SKM-1 treated with dmso at 0.1 percent for 144 hours (cell line): ENCODE results near the gene DDC.
"Not testable (repeated sequence)": the region's sequence is repeated elsewhere in the genome, so short reads cannot be mapped to it uniquely, and the experiment has no call there.

Experiments used
- DNase-seq: peaks from one replicate; lab custom pipeline; 2025; ENCODE audit not compliant: unreplicated experiment; lab: John Stamatoyannopoulos, UW

DDC gene

GRCh38 chr7:50556247-50556991 lies 8.8 kb downstream of the DDC start:
- no peak for DNase-seq

- no peak for DNase-seq
Measured at GRCh38 chr7:50555594-50556140, 9.5 kb downstream of the DDC start.

- no peak for DNase-seq
Measured at GRCh38 chr7:50554431-50555322, 10.5 kb downstream of the DDC start.

GRCh38 chr7:50553973-50554372 lies 11.2 kb downstream of the DDC start:
- DNase-seq = no peak

GRCh38 chr7:50552921-50553320 lies 12.3 kb downstream of the DDC start:
- no peak for DNase-seq

GRCh38 chr7:50552139-50552538 lies 13.1 kb downstream of the DDC start:
- DNase-seq = no peak

- DNase-seq = not testable (repeated sequence)
Measured at GRCh38 chr7:50545613-50546012, 19.6 kb downstream of the DDC start.

GRCh38 chr7:50544992-50545391 lies 20.2 kb downstream of the DDC start:
- no peak for DNase-seq

GRCh38 chr7:50543776-50544442 lies 21.3 kb downstream of the DDC start:
- no peak for DNase-seq

- DNase-seq = no peak
Measured at GRCh38 chr7:50542132-50542531, 23.1 kb downstream of the DDC start.

GRCh38 chr7:50540785-50541579 lies 24.2 kb downstream of the DDC start:
- no peak for DNase-seq

- no peak for DNase-seq
Measured at GRCh38 chr7:50539725-50540124, 25.5 kb downstream of the DDC start.

GRCh38 chr7:50538478-50538877 lies 26.7 kb downstream of the DDC start:
- no peak for DNase-seq

- DNase-seq = no peak
Measured at GRCh38 chr7:50537417-50537816, 27.8 kb downstream of the DDC start.

- not testable (repeated sequence) for DNase-seq
Measured at GRCh38 chr7:50535291-50535711, 29.9 kb downstream of the DDC start.

GRCh38 chr7:50534690-50535290 lies 30.4 kb downstream of the DDC start:
- no peak for DNase-seq

GRCh38 chr7:50533866-50534265 lies 31.3 kb downstream of the DDC start:
- no peak for DNase-seq

GRCh38 chr7:50531928-50532327 lies 33.3 kb downstream of the DDC start:
- no peak for DNase-seq

GRCh38 chr7:50531401-50531911 lies 33.7 kb downstream of the DDC start:
- DNase-seq = no peak

GRCh38 chr7:50530766-50531165 lies 34.4 kb downstream of the DDC start:
- DNase-seq = no peak
